GM19438 (cell line): ENCODE data around the gene TMC7.
A peak's percentile ranks its signal among the peaks of the same experiment; 100 is the strongest.

ENCODE experiments used
- ATAC-seq: cut with Tn5 transposase; IDR thresholded peaks from one replicate; pipeline ENCODE4 v1.9.1; 2021; ENCODE audit warnings: low read depth; ENCODE audit not compliant: unreplicated experiment

Gene TMC7

DNA sequence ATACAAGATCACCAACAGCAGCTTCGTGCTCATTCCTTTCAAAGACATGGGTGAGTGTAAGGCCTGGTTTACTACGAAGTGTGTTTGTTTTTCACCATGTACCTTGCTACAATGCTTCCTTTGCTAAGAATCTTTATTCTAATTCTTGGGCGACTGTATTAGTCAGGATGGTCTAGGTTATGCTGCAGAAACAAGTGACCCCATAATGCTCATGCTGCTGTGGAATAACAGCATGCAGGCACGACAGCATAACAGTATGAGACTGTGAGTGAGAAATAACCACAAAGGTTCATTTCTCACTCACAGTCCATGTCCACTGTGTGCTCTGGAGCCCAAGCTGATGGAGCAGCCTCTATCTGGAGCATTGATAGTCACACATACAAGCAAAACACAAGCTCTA lies 38.0 kb downstream of the TMC7 start:
- ATAC-seq = no peak

DNA sequence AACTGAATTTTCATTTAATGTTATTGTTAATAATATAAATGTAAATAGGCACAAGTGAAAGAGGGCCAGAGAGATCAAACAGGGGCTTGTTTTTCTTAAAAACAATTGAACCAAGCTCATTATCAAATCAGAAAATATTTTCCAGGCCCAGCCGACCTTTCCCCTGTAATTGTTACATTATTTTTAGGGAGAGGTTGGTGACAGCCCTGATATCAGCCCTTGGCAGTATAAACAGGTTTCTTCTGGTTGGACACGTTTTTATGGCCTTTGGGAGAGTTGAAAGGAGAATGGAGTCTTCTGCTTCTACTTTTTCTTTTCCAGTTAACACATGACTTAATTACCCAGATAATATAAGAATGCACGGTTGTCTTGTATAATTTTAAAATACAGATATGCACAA lies 43.7 kb downstream of the TMC7 start:
- ATAC-seq = no peak

- no peak for ATAC-seq
Measured at GRCh38 chr16:19029980-19030379, 46.2 kb downstream of the TMC7 start.

GRCh38 chr16:19031738-19032137 lies 48.0 kb downstream of the TMC7 start:
- no peak for ATAC-seq

GRCh38 chr16:19033761-19034160 lies 50.0 kb downstream of the TMC7 start:
- no peak for ATAC-seq

- ATAC-seq = no peak
Measured at GRCh38 chr16:19040400-19040799, 56.7 kb downstream of the TMC7 start.

DNA sequence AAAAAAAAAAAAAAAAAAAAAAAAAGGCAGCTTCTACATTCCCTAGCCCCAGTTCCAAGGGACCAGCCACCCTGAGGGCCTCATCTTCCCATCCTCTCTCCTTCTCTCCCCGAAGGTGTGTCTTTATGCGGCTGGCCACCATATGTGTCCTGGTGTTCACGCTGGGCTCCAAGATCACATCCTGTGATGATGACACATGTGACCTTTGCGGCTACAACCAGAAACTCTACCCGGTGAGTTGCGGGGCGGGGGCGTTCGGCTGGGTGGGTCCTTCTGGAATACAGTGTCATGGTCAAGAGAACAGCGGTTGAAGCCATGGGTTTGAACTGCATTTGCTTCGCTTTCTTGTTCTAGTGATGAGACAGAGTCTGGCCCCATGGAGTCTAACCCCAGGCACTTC lies 61.0 kb downstream of the TMC7 start:
- no peak for ATAC-seq

DNA sequence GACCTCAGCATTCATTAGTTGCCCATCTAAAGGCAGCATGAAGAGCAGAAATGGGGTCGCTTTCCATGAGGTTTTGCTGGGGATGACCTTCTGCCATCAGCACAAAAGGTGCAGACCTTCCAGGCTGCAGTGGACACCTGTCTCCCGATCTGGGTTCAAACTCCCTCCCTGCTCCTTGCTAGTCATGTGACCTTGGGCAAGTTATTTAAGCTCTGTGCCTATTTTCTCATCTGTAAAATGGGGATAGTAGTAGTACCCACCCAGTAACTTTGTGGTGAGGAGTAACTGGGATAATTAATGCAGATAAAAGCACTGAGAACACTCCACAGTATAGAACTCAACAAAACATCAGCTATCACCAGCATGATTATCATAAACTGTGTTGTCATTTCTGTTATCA lies 62.3 kb downstream of the TMC7 start:
- no peak for ATAC-seq

GRCh38 chr16:19062706-19063105 lies 79.0 kb downstream of the TMC7 start:
- ATAC-seq = no peak

DNA sequence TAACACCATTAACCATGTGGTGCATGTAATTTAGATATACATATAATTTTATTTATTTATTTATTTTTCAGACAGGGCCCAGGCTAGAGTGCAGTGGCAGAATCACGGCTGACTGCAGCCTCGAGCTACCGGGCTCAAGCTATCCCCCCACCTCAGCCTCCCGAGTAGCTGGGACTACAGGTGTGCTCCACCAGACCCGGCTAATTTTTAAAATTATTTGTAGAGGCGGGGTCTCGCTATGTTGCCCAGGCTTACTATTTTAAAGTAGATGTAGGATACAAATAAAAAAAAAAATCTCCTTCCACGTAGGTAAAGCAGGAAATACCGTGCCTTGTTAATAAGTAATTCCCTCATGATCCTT lies 83.2 kb downstream of the TMC7 start:
- ATAC-seq = no peak

GRCh38 chr16:19067349-19068236 lies 83.9 kb downstream of the TMC7 start, which contains the start of gene COQ7:
TSS of gene COQ7 (plus strand) at chr16:19067614. CDS start at chr16:19067665, 51 bp downstream.
- peak; percentile 89 for ATAC-seq

DNA sequence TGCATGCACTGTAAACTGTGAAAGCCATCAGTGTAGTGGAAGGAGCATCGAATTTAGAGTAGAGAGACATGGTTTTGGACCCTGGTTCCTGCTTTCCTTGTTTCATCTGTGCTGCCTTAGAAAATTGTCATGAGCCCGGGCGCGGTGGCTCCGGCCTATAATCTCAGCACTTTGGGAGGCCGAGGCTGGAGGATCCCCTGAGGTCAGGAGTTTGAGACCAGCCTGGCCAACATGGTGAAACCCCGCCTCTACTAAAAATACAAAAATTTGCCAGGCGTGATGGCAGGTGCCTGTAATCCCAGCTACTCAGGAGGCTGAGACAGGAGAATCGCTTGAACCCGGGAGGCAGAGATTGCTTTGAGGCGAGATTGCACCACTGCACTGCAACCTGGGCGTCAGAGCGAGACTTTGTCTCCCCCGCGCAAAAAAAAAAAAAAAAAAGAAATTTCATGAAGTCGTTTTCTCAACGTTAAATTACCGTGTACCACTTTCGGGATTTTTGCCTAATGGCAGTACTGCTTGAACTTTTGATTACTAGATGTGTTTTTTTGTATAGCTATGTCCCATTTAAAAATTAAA lies 84.6 kb downstream of the TMC7 start:
- ATAC-seq = no peak

- ATAC-seq = no peak
Measured at GRCh38 chr16:19071811-19072777, 88.4 kb downstream of the TMC7 start.

DNA sequence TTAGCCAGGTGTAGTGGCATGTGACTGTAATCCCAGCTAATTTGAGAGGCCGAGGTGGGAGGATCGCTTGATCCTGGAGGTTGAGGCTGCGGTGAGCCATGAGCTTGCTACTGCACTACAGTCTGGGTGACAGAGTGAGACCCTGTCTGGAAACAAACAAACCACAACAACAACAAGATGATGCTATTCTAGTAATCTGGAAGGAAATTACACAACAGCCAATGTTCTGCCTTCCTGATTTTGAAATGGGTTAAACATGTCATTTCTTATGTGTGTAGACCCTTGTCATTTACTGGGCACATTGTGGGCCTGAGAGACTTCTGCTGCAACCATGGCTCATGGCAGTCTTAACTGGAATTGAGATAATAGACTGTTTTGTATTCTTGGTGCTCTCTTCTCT lies 89.6 kb downstream of the TMC7 start:
- no peak for ATAC-seq

GRCh38 chr16:19073863-19074262 lies 90.1 kb downstream of the TMC7 start:
- no peak for ATAC-seq

DNA sequence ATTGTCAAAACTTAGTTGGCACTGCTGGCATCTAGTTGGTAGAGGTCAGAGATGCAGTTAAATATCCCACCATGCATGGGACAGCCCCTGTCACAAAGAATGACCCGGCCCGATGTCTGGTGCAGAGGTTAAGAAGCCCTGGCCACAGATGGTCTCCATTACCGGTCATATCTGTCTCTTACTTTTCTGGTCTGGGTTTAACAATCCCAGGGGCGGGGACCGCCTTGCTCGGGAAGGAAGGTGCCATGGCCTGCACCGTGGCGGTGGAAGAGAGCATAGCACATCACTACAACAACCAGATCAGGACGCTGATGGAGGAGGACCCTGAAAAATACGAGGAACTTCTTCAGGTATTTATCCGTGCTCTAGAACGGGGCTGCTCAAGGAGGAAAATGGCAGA lies 91.8 kb downstream of the TMC7 start:
- ATAC-seq = no peak

DNA sequence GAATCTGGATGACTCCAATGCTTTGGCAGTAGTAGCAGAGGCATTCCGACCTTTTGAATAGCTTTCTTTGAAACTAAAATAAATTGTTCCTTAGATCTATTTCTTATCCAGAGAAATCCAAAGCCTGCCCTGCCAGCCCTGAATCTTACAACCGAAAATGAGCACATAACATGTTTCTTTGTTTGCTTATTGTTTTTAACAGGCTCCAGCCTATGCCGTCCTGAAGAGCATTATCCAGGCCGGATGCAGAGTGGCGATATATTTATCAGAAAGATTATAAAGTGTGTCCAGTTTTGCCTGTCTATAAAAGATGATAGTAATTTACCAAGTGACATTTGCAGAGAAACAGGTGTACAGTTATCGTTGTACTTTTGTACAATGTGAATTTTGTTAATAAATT lies 94.1 kb downstream of the TMC7 start:
- no peak for ATAC-seq

GRCh38 chr16:19083670-19084069 lies 99.9 kb downstream of the TMC7 start:
- ATAC-seq = no peak

- ATAC-seq = no peak
Measured at GRCh38 chr16:19084139-19084538, 100.4 kb downstream of the TMC7 start.

- ATAC-seq = no peak
Measured at GRCh38 chr16:19084879-19085278, 101.1 kb downstream of the TMC7 start.

GRCh38 chr16:19085679-19086200 lies 102.0 kb downstream of the TMC7 start:
- no peak for ATAC-seq
